ENCODE measurements around the gene EIF4H. TPM values are rescaled to one million over a fixed set of nuclear protein-coding genes. Genes with fewer than 3 reads are reported as not detected.

The EIF4H gene
- total and polyA plus RNA-seq, 2 donors (not counting 3 experiments of a cell fraction or from before 2014, with no cell fraction given) = 406 to 415 TPM

DNA sequence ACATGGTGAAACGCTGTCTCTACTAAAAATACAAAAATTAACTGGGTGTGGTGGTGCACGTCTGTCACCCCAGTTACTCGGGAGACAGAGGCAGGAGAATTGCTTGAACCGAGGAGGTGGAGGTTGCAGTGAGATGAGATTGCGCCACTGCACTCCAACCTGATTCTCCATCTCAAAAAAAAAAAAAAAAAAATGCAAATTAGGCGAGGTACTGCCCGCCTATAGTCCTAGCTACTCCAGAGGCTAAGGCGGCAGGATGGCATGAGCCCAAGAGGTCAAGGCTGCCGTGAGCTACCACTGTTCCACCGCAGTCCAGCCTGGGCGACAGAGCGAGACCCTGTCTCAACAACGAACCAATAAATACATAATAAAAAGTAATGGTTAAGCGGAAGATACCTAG is 1.1 kb upstream of the EIF4H start:
- CTCF ChIA-PET = interaction anchor here (2.1 kb wide), 1 partner anchor 90 kb away, joined by 6 read pairs; the partner anchor contains the start of gene LIMK1
- intact Hi-C loops (cut with micrococcal nuclease) (loop anchor here (5.0 kb wide), 1 partner anchor 41 kb away; no protein-coding TSS in a partner anchor), dilution Hi-C loops (cut with MboI; ENCODE audit: extremely low pct_ligation_motif_present, low sequenced_read_pairs) (no loop called here)
- Histone ChIP-seq H3K27ac (ENCODE audit: insufficient read depth, low read depth, low read length) (no peak overlapping the region), H3K27me3 (ENCODE audit: control insufficient read depth in 2 of 2, insufficient read depth in 2 of 2, low read length in 2 of 2) (no peaks in the 10 kb centered on the region), H3K9ac (replicated peaks; ENCODE audit: extremely low read depth, insufficient read depth, low read length) (no peak overlapping the region), H3K4me3 (replicated peaks in 1 of 3; ENCODE audit: insufficient read depth in 1 of 3, low read depth in 1 of 3, low read length in 3 of 3) (peak overlapping the region in 1 of 3 experiments; percentile 57), H3K4me1 (ENCODE audit: control insufficient read depth, extremely low read depth, insufficient read depth, low read length) (peaks cover 33% of the 10 kb centered on the region), H3K9me3 (replicated peaks; ENCODE audit: control insufficient read depth, insufficient read depth, low read length) (no peaks in the 10 kb centered on the region), H2AFZ (ENCODE audit: low read depth, low read length) (no peak overlapping the region), H3K9me1 (replicated peaks; ENCODE audit: control insufficient read depth, extremely low read depth, insufficient read depth, low read length) (no peaks in the 10 kb centered on the region), H3K79me2 (ENCODE audit: control insufficient read depth, insufficient read depth, low read length) (peaks cover 38% of the 10 kb centered on the region), H3K36me3 (ENCODE audit: control insufficient read depth in 2 of 2, extremely low read depth in 1 of 2, insufficient read depth in 2 of 2, low read length in 2 of 2) (no peaks in the 10 kb centered on the region), H3K4me2 (ENCODE audit: insufficient read depth, low read length) (peak overlapping the region; percentile 76), H4K20me1 (replicated peaks; ENCODE audit: control insufficient read depth, extremely low read depth, insufficient read depth, low read length) (no peaks in the 10 kb centered on the region)
- TF ChIP-seq FOS (IDR thresholded peaks at IDR 0.05; ENCODE audit: borderline replicate concordance, insufficient read depth, low read length) = no peak
- TF ChIP-seq, protein P1, sequence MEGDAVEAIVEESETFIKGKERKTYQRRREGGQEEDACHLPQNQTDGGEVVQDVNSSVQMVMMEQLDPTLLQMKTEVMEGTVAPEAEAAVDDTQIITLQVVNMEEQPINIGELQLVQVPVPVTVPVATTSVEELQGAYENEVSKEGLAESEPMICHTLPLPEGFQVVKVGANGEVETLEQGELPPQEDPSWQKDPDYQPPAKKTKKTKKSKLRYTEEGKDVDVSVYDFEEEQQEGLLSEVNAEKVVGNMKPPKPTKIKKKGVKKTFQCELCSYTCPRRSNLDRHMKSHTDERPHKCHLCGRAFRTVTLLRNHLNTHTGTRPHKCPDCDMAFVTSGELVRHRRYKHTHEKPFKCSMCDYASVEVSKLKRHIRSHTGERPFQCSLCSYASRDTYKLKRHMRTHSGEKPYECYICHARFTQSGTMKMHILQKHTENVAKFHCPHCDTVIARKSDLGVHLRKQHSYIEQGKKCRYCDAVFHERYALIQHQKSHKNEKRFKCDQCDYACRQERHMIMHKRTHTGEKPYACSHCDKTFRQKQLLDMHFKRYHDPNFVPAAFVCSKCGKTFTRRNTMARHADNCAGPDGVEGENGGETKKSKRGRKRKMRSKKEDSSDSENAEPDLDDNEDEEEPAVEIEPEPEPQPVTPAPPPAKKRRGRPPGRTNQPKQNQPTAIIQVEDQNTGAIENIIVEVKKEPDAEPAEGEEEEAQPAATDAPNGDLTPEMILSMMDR (IDR thresholded peaks at IDR 0.05; ENCODE audit: extremely low read depth in 1 of 2, insufficient read depth in 1 of 2, low read depth in 1 of 2, low read length in 2 of 2) = no peak
- TF ChIP-seq JUN (IDR thresholded peaks at IDR 0.05; ENCODE audit: borderline replicate concordance, insufficient read depth, insufficient read length, low read depth) = no peak
- TF ChIP-seq EZH2 (IDR thresholded peaks at IDR 0.05; ENCODE audit: borderline replicate concordance, low read depth, low read length, severe bottlenecking) = no peak
- TF ChIP-seq MAX (IDR thresholded peaks at IDR 0.05; ENCODE audit: insufficient read depth, insufficient read length) = no peak
- no peak for TF ChIP-seq POLR2AphosphoS5 (IDR thresholded peaks at IDR 0.05; ENCODE audit: insufficient read depth, low read depth, low read length)
- no peak for TF ChIP-seq GATA2 (IDR thresholded peaks at IDR 0.05; ENCODE audit: insufficient read depth, insufficient read length, low read depth, low read length)
- no peak for TF ChIP-seq POLR2A (IDR thresholded peaks at IDR 0.05; ENCODE audit: low read depth, low read length)
- no peak for TF ChIP-seq MYC (IDR thresholded peaks at IDR 0.05; ENCODE audit: low read depth, low read length)
- no peak for FAIRE-seq
- DNase-seq (ENCODE audit: low read depth, low spot score) = no peak
- POLR2A ChIA-PET = interaction anchor here (1.5 kb wide), 1 partner anchor 106 kb away, joined by 3 read pairs; no protein-coding TSS in a partner anchor
- no TSS peak for BruUV-seq (replicated peaks)
